ENCODE results near the gene CCS.
"Not testable (repeated sequence)": the region's sequence is repeated elsewhere in the genome, so short reads cannot be mapped to it uniquely, and the experiment has no call there.

The CCS gene

GRCh38 chr11:66561975-66562248, 31.1 kb upstream of the CCS start:
- DNase-seq, result no peak

GRCh38 chr11:66562275-66562674, 30.7 kb upstream of the CCS start:
- no peak for DNase-seq

DNA sequence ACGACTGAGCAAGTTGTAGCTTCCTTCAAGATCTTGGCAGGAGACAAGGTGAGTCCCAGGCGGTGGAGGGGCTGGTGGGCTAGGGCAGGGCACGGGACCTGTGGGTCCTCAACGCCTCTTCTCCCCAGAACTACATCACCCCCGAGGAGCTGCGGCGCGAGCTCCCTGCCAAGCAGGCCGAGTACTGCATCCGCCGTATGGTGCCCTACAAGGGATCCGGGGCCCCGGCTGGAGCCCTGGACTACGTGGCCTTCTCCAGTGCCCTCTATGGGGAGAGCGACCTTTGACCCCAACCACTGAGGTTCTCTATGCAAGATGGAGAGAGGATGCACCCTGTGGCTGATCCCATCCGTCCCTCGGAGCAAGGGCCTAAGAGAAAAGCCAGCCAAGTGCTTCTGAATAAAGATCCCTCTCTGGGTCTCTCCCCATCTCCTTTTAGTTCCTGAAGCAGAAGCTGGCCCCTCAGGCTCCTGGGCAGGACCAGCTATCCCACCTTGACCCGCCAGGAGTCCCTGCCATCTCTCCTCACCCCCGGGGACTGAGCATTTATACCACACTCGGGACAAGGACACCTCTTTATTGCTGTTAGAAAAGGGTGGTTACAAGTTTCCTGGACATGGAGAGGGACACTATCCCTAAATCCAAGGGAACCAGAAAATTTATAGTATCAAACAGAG, 29.9 kb upstream of the CCS start:
- DNase-seq, result no peak

GRCh38 chr11:66563832-66564231, 29.2 kb upstream of the CCS start:
- no peak for DNase-seq

GRCh38 chr11:66564538-66564937, 28.4 kb upstream of the CCS start:
- DNase-seq, result no peak

- no peak for DNase-seq
Observed at GRCh38 chr11:66564984-66565383, 28.0 kb upstream of the CCS start.

GRCh38 chr11:66566221-66566620, 26.8 kb upstream of the CCS start:
- DNase-seq, result no peak

GRCh38 chr11:66567787-66568123, 25.2 kb upstream of the CCS start:
- DNase-seq, result no peak

GRCh38 chr11:66568124-66568916, 24.7 kb upstream of the CCS start, which contains the start of gene CTSF:
Gene CTSF, minus strand, starts transcription at chr11:66568606. Its CDS starts 120 bp downstream, at chr11:66568486.
- peak; percentile 39 for DNase-seq

DNA sequence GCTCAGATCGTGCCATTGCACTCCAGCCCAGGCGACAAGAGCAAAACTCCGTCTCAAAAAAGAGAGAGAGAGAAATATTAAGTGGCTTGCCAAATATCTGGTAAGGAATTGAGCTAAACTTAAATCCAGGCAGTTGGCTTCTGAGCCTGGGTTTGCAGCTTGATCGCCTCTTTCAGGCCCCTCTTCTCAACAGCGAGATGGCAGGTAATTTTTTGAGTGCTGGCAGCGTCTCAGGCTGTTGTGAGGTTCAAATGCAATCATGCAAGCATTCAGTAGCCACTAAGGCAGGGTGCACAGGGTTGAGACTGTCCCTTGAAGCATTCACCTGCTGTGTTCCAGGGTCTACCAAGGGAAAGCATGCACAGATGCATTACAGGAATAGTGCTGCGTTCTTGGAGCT, 23.9 kb upstream of the CCS start:
- DNase-seq, result no peak

GRCh38 chr11:66570079-66570849, 22.7 kb upstream of the CCS start:
- DNase-seq, result no peak

- DNase-seq, result no peak
Observed at GRCh38 chr11:66570850-66571180, 22.2 kb upstream of the CCS start.

DNA sequence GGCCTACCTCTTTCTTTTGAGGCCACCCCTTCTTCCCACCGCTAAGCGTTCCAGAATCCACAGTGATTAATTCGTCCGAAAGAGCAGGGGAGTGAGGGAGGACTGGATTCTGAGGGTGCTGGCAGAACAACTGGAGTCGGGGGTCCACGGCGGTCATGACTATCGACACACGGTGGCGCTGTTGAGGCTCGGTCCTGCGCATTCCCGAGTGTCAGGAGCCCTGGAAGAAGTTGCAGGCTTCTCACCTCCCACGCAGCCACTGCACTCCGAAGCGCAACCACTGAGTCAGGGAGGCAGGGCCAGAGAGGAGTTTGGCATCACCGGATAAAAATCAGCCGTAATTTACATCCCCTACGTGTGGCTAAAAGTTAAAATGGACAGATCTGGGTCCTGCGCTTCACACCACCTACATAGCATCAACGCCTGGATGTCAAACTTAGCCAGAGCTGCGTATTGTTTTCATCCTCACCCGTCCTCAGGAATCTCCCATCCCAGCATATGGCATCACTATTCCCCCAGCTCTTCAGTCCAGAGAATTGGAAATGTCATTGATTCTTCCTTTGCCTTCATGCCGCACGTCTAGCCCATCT, 13.9 kb upstream of the CCS start:
- peak; percentile 61 for DNase-seq

GRCh38 chr11:66580803-66581202, 12.2 kb upstream of the CCS start:
- DNase-seq, result no peak

DNA sequence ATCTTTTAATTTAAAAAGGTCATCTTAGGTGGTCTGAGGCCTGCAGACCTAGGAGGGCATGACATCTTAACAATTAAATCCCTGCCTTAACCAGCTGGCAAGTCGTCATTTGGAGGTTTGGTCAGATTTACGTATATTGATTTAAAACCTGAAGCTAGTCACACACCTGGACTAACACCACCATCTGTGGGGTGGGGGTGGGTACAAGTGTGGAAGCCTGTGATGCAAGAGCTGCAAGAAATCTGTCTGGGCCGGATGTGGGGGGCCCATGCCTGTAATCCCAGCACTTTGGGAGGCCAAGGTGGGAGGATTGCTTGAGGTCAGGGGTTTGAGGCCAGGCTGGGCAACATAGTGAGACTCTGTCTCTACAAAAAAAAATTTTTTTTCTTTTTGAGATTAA, 11.7 kb upstream of the CCS start:
- no peak for DNase-seq

GRCh38 chr11:66582565-66583147, 10.3 kb upstream of the CCS start:
- DNase-seq, result not testable (repeated sequence)

DNA sequence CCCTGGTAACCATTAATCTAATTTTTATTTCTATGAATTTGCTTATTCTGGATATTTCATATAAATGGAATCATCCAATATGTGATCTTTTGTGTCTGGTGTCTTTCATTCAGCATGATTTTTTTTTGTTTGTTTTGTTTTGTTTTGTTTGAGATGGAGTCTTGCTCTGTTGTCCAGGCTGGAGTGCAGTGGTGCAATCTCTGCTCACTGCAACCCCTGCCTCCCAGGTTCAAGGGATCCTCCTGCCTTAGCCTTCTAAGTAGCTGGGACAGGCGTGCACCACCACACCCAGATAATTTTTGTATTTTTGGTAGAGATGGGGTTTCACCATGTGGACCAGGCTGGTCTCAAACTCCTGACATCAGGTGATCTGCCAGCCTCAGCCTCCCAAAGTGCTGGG, 7.5 kb upstream of the CCS start:
- DNase-seq, result not testable (repeated sequence)

DNA sequence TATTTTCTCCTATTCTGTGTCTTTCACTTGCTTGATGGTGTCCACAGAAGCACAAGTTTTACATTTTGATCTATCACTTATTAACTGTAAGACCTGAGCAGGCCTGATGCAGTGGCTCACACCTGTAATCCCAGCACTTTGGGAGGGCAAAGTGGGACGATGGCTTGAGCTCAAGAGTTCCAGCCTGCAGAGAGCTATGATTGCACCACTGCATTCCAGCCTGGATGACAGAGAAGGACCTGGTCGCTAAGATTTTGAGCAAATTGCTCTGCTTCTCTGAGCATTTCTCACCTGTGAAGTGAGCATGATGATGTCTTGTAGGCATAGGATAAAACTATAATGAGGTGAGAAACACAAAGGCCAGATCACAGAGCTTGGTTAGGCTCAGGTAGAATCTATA, 6.8 kb upstream of the CCS start:
- DNase-seq, result no peak

GRCh38 chr11:66589315-66589714, 3.7 kb upstream of the CCS start:
- DNase-seq, result not testable (repeated sequence)

GRCh38 chr11:66589996-66590675, 2.8 kb upstream of the CCS start:
- DNase-seq, result no peak

DNA sequence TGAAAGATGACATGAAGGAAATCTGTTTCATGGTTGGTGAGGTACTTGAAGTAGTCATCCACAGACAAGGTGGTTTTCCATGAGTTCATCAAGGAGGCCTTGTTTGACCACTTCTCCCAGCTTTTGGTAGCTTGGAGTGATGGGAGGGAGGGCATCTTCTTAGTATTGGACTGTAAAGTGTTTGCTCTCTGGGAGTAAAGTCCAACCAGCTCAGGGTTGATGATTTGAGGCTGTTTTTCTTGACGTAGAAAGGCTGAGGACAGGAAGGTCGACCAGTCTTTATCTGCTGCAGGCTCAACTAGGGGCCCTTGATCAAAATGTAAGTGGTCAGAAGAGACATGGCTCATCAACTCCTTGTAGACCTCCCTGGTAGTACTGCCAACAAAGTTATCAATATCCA, 1.8 kb upstream of the CCS start:
- DNase-seq, result no peak

DNA sequence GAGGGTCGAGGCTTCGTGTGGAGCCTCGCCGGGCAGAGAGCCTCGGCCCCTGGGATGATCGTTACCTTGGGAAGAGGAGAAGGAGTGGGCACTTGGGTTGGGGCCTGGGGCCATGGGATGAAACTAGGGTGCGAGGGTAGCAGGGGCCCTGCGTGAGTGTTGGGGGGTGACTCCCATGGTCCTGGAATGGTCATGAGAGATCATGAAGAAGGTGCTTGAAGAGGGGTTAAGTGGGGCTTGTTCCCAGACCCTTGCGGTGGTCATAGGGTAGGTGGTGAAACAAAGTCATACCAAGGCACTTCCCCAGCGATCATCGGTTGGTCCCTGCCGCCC, 284 bp downstream of the CCS start:
- DNase-seq, result no peak

GRCh38 chr11:66593650-66594049, 665 bp downstream of the CCS start:
- no peak for DNase-seq
